Peyer's patch (tissue), 4 donors: ENCODE results near the gene BCAP29. TPM values are rescaled to one million over a fixed set of nuclear protein-coding genes. Genes with fewer than 3 reads are reported as not detected.
A peak's percentile ranks its signal among the peaks of the same experiment; 100 is the strongest.

Source experiments
- DNase-seq, 3 donors: peaks; one replicate each; pipeline ENCODE4 v3.0.0-alpha.2; 2017 to 2019
- H3K27ac ChIP-seq, 4 donors: fragments of 200-600 bp; sonication (generic); one replicate each; pipeline ENCODE4 v1.5.1; 2016 to 2019
- H3K27me3 ChIP-seq, 2 donors: fragments of 200-600 bp; sonication (generic); one replicate each; pipeline ENCODE4 v1.5.1; 2019
- H3K36me3 ChIP-seq, 3 donors: fragments of 200-600 bp; sonication (generic); one replicate each; pipeline ENCODE4 v1.5.1; 2016 to 2019
- H3K4me1 ChIP-seq, 4 donors: fragments of 200-600 bp; sonication (generic); one replicate each; pipeline ENCODE4 v1.5.1; 2016 to 2019
- H3K4me3 ChIP-seq, 4 donors: fragments of 200-600 bp; sonication (generic); 1 replicate in 3 of 4; 2 replicates in 1 of 4; pipeline ENCODE4 v1.5.1; 2016 to 2019; ENCODE audit warnings: mild to moderate bottlenecking in 1 of 4
- H3K9me3 ChIP-seq, 4 donors: fragments of 200-600 bp; sonication (generic); one replicate each; pipeline ENCODE4 v1.5.1; 2016 to 2019; ENCODE audit warnings: mild to moderate bottlenecking in 1 of 4
- CTCF ChIP-seq, 6 experiments: fragments of 450-650 bp in 4 of 6; fragments of 200-600 bp in 2 of 6; sonication (generic) in 1 of 6; IDR thresholded peaks; one replicate each; pipeline ENCODE4 v1.5.1; 2017 to 2019; ENCODE audit warnings: antibody characterized with exemption in 6 of 6, mild to moderate bottlenecking in 3 of 6, moderate library complexity in 1 of 6
- POLR2A ChIP-seq, 2 donors: fragments of 450-650 bp; IDR thresholded peaks; one replicate each; pipeline ENCODE4 v1.5.1; 2017; ENCODE audit warnings: antibody characterized with exemption in 2 of 2, mild to moderate bottlenecking in 2 of 2, moderate library complexity in 2 of 2
- total RNA-seq, 4 donors: library from RNA; depleted of rRNA; stranded (reverse); fragments of >200 nt; gene quantifications; one replicate each; pipeline ENCODE4 v1.1.0, GENCODE V29; 2016

BCAP29 gene
- total RNA-seq, 4 donors from 2014 or later, result 10.9 to 29.4 (median 17.3) TPM

- H3K4me1 ChIP-seq, result peaks cover 0 to 28% (median 3%) of the 10 kb centered on the region in 4 donors
- TF ChIP-seq POLR2A (IDR thresholded peaks at IDR 0.05), result no peak
- no peak for TF ChIP-seq CTCF (IDR thresholded peaks at IDR 0.05)
- H3K4me3 ChIP-seq, result no peak overlapping the region
- H3K27me3 ChIP-seq, result no peaks in the 10 kb centered on the region
- peak in 1 of 3 donors; percentile 44 for DNase-seq
- H3K9me3 ChIP-seq, result no peaks in the 10 kb centered on the region
- peak overlapping the region in 1 of 4 donors; percentile 4 for H3K27ac ChIP-seq
- H3K36me3 ChIP-seq, result peaks cover 0 to 17% (median 0%) of the 10 kb centered on the region in 3 donors
These were observed 19.0 kb upstream of the BCAP29 start for GRCh38 chr7:107560898-107561516.

GRCh38 chr7:107563081-107563774, 16.8 kb upstream of the BCAP29 start:
- peaks cover 0 to 28% (median 3%) of the 10 kb centered on the region in 4 donors for H3K4me1 ChIP-seq
- no peaks in the 10 kb centered on the region for H3K9me3 ChIP-seq
- TF ChIP-seq POLR2A (IDR thresholded peaks at IDR 0.05), result no peak
- TF ChIP-seq CTCF (IDR thresholded peaks at IDR 0.05), result no peak
- H3K27me3 ChIP-seq, result no peaks in the 10 kb centered on the region
- peak in 1 of 3 donors; percentile 56 for DNase-seq
- H3K36me3 ChIP-seq, result no peaks in the 10 kb centered on the region
- peak overlapping the region; percentile 86 to 94 (median 92) for H3K4me3 ChIP-seq
- H3K27ac ChIP-seq, result peak overlapping the region; percentile 93 to 97 (median 96)

- Histone ChIP-seq H3K27ac (peak within 1 kb of the TSS; percentile 93 to 97 (median 96)), H3K27me3 (no peaks in the 10 kb centered on the region), H3K4me1 (peaks cover 0 to 28% (median 3%) of the 10 kb centered on the region in 4 donors), H3K36me3 (no peaks in the 10 kb centered on the region), H3K9me3 (no peaks in the 10 kb centered on the region), H3K4me3 (peak within 1 kb of the TSS; percentile 86 to 94 (median 92))
- TF ChIP-seq CTCF (IDR thresholded peaks at IDR 0.05) (no peak), POLR2A (IDR thresholded peaks at IDR 0.05) (peak; percentile 33 to 70)
- peak; percentile 76 to 93 (median 91) for DNase-seq
These were observed 16.1 kb upstream of the BCAP29 start, which contains the start of the genes COG5 and DUS4L for GRCh38 chr7:107563775-107564552. Gene COG5 (minus strand): TSS chr7:107563920. CDS start chr7:107563896, 24 bp downstream. Gene DUS4L (plus strand): TSS chr7:107563971. CDS start chr7:107567071, 3,100 bp downstream.

- H3K36me3 ChIP-seq, result no peaks in the 10 kb centered on the region
- H3K4me3 ChIP-seq, result peak overlapping the region; percentile 86 to 94 (median 92)
- H3K9me3 ChIP-seq, result no peaks in the 10 kb centered on the region
- no peaks in the 10 kb centered on the region for H3K27me3 ChIP-seq
- peak overlapping the region; percentile 93 to 97 (median 96) for H3K27ac ChIP-seq
- no peak for DNase-seq
- H3K4me1 ChIP-seq, result peaks cover 0 to 28% (median 3%) of the 10 kb centered on the region in 4 donors
- TF ChIP-seq POLR2A (IDR thresholded peaks at IDR 0.05) (no peak), CTCF (IDR thresholded peaks at IDR 0.05) (no peak)
These were observed 15.3 kb upstream of the BCAP29 start for GRCh38 chr7:107564553-107565298.

GRCh38 chr7:107570298-107570697, 9.7 kb upstream of the BCAP29 start:
- Histone ChIP-seq H3K36me3 (no peaks in the 10 kb centered on the region), H3K9me3 (no peaks in the 10 kb centered on the region), H3K4me1 (no peaks in the 10 kb centered on the region), H3K27ac (no peak overlapping the region), H3K27me3 (no peaks in the 10 kb centered on the region), H3K4me3 (no peak overlapping the region)
- no peak for DNase-seq
- TF ChIP-seq POLR2A (IDR thresholded peaks at IDR 0.05), result no peak
- TF ChIP-seq CTCF (IDR thresholded peaks at IDR 0.05), result no peak
